GM12878 (cell line): Measurements from ENCODE around the gene KIAA1217. TPM values are rescaled to one million over a fixed set of nuclear protein-coding genes. Genes with fewer than 3 reads are reported as not detected.

Source experiments
- ATAC-seq: fragments of 200-7000 bp; cut with Tn5 transposase; 3 replicates; pipeline ENCODE4 v1.9.1; 2020; ENCODE audit warnings: mild to moderate bottlenecking, moderate library complexity
- BruUV-seq: library from RNA; stranded (reverse); fragments of 400-500 nt; replicated peaks from 2 replicates; lab custom pipeline; 2021; lab: Mats Ljungman, UMichigan
- CTCF ChIA-PET: fragments of 300-600 bp; sonication (Branson Sonifier 250); formaldehyde crosslinking; extraction: SDS; loops from one replicate; lab custom pipeline; 2021; ENCODE audit warnings: inconsistent platforms; lab: Yijun Ruan, JAX
- POLR2A ChIA-PET: fragments of 350-600 bp; formaldehyde crosslinking; extraction: SDS; loops from one replicate; lab custom pipeline; 2021; ENCODE audit warnings: inconsistent platforms; lab: Charles Lee
- RAD21 ChIA-PET: fragments of 300-600 bp; sonication (Branson Sonifier 250); formaldehyde crosslinking; loops from one replicate; lab custom pipeline; 2023; ENCODE audit warnings: antibody characterized with exemption; ENCODE audit not compliant: unreplicated experiment; lab: Charles Lee
- SMC1A ChIA-PET: fragments of 300-600 bp; sonication (Branson Sonifier 250); formaldehyde crosslinking; loops from one replicate; lab custom pipeline; 2023; ENCODE audit not compliant: unreplicated experiment, uncharacterized antibody; lab: Charles Lee
- DNase-seq: peaks from one replicate; pipeline ENCODE4 v3.0.0-alpha.2; 2011; ENCODE audit warnings: low read depth, low spot score
- FAIRE-seq: peaks from 3 replicates; lab custom pipeline; 2011; peaks lifted over from hg19 to GRCh38; lab: Jason Lieb, UNC
- H2AFZ ChIP-seq: 2 replicates; pipeline ENCODE4 v1.6.0; 2011; ENCODE audit warnings: low read depth, low read length, control low read depth; ENCODE audit not compliant: control insufficient read depth
- H3K27ac ChIP-seq: 2 replicates; pipeline ENCODE4 v1.5.1; 2011; ENCODE audit warnings: control low read depth; ENCODE audit not compliant: control insufficient read depth, insufficient read depth
- H3K27me3 ChIP-seq, 2 experiments: replicated peaks in 1 of 2; 2 replicates each; pipeline versions ENCODE4 v1.6.0 to v1.6.1; 2011; ENCODE audit warnings: low read length in 1 of 2; ENCODE audit not compliant: control insufficient read depth in 2 of 2, insufficient read depth in 2 of 2
- H3K36me3 ChIP-seq, 2 experiments: 2 replicates each; pipeline ENCODE4 v1.5.1; 2011; ENCODE audit warnings: low read length in 1 of 2; ENCODE audit not compliant: control insufficient read depth in 2 of 2, insufficient read depth in 2 of 2
- H3K4me1 ChIP-seq: 2 replicates; pipeline ENCODE4 v1.6.1; 2011; ENCODE audit warnings: mild to moderate bottlenecking, low read length, moderate library complexity, mixed read lengths; ENCODE audit not compliant: control insufficient read depth, insufficient read depth
- H3K4me2 ChIP-seq: 2 replicates; pipeline ENCODE4 v1.6.0; 2011; ENCODE audit warnings: control low read depth; ENCODE audit not compliant: control insufficient read depth, insufficient read depth
- H3K4me3 ChIP-seq: fragments of 200-600 bp; sonication (generic); 2 replicates; pipeline ENCODE4 v1.5.1; 2016
- H3K79me2 ChIP-seq: 2 replicates; pipeline ENCODE4 v1.6.0; 2011; ENCODE audit warnings: low read length; ENCODE audit not compliant: control insufficient read depth, insufficient read depth
- H3K9ac ChIP-seq: 2 replicates; pipeline ENCODE4 v1.8.0; 2011; ENCODE audit warnings: low read length, control low read depth, mixed read lengths; ENCODE audit not compliant: control insufficient read depth, insufficient read depth
- H3K9me3 ChIP-seq: replicated peaks from 3 replicates; pipeline ENCODE4 v1.5.1; 2011; ENCODE audit warnings: mild to moderate bottlenecking, low read length; ENCODE audit not compliant: control insufficient read depth, insufficient read depth
- H4K20me1 ChIP-seq: 2 replicates; pipeline ENCODE4 v1.6.0; 2011; ENCODE audit not compliant: control insufficient read depth, insufficient read depth
- WGBS: methylation state at CpG from one replicate; pipeline ENCODE4 v1.1.6; 2016; ENCODE audit warnings: low lambda C conversion rate; ENCODE audit not compliant: insufficient replicate concordance, insufficient coverage; ENCODE audit errors: missing lambda C conversion rate; 5-methylcytosine and 5-hydroxymethylcytosine counted together
- in situ Hi-C: fragments of 300-500 bp; cut with MboI; formaldehyde crosslinking; loops from 9 replicates; pipeline ENCODE4 v1.14.3; 2018; ENCODE audit warnings: mixed read lengths
- intact Hi-C: fragments of 100-400 bp; cut with micrococcal nuclease; formaldehyde crosslinking; loops from one replicate; pipeline ENCODE4 v1.14.2; 2022; ENCODE audit not compliant: unreplicated experiment
- polyA plus RNA-seq, 11 experiments: library from polyadenylated mRNA; depleted of rRNA in 4 of 11; unstranded in 6 of 11; stranded (reverse) in 5 of 11; fragments of >200 nt; fragmentation: Nextera tagmentation in 4 of 11; fragmentation: Illumina TruSeq in 1 of 11; extraction: Ambion mirVana in 4 of 11; extraction: Trizol in 1 of 11; gene quantifications; 1 replicate in 1 of 11; 2 replicates in 10 of 11; pipeline versions ENCODE4 v1.2.1 to v1.2.3, GENCODE V29; 2011 to 2016; ENCODE audit warnings: inconsistent platforms in 2 of 11, missing spikeins in 2 of 11, low read depth in 1 of 11
- total RNA-seq, 4 experiments: library from RNA; depleted of rRNA in 3 of 4; stranded (reverse); fragments of >200 nt in 3 of 4; fragmentation: Illumina TruSeq in 1 of 4; extraction: Trizol in 1 of 4; gene quantifications; 2 replicates each; pipeline versions ENCODE4 v1.2.1 to v1.2.3, GENCODE V29; 2013 to 2021
- TF ChIP-seq, protein P1 (sequence below): fragments of 450-650 bp; IDR thresholded peaks from 2 replicates; pipeline ENCODE4 v1.6.1; 2016; ENCODE audit warnings: mild to moderate bottlenecking, moderate library complexity, borderline replicate concordance

KIAA1217 gene
- total and polyA plus RNA-seq, 10 of the 15 experiments (the other 5 are each of a cell fraction or from before 2014, with no cell fraction given): 0.57 to 3.8 (median 2.1) TPM

DNA sequence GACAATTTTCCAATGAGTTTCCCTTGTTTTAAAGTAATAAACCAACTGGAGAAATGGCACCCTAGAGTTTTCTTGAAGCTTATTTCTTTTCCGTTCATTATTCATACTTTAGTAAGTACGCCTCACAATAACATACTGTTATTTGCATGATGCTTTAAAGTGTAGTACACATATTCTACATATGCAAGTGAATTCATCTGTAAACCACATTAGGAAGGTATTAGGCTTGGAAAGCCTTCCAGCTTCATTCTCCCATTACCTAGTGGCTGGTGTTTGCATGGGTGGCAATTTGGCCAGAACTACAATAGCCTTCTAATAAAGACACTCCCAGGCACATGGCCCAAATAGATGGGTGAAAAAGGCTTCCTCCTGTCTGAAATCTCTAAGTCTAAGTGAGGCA, 45.5 kb upstream of the KIAA1217 start:
- ChIA-PET RAD21 (no interaction called here), SMC1A (no interaction called here)
- FAIRE-seq (no peak), ATAC-seq (no peak)
- H3K36me3 ChIP-seq: no peaks in the 10 kb centered on the region
- no peaks in the 10 kb centered on the region for H3K4me1 ChIP-seq
- no peak overlapping the region for H3K4me2 ChIP-seq
- WGBS: 97% methylated on average over 2 of the region's 2 CpGs
- TF ChIP-seq, protein P1, sequence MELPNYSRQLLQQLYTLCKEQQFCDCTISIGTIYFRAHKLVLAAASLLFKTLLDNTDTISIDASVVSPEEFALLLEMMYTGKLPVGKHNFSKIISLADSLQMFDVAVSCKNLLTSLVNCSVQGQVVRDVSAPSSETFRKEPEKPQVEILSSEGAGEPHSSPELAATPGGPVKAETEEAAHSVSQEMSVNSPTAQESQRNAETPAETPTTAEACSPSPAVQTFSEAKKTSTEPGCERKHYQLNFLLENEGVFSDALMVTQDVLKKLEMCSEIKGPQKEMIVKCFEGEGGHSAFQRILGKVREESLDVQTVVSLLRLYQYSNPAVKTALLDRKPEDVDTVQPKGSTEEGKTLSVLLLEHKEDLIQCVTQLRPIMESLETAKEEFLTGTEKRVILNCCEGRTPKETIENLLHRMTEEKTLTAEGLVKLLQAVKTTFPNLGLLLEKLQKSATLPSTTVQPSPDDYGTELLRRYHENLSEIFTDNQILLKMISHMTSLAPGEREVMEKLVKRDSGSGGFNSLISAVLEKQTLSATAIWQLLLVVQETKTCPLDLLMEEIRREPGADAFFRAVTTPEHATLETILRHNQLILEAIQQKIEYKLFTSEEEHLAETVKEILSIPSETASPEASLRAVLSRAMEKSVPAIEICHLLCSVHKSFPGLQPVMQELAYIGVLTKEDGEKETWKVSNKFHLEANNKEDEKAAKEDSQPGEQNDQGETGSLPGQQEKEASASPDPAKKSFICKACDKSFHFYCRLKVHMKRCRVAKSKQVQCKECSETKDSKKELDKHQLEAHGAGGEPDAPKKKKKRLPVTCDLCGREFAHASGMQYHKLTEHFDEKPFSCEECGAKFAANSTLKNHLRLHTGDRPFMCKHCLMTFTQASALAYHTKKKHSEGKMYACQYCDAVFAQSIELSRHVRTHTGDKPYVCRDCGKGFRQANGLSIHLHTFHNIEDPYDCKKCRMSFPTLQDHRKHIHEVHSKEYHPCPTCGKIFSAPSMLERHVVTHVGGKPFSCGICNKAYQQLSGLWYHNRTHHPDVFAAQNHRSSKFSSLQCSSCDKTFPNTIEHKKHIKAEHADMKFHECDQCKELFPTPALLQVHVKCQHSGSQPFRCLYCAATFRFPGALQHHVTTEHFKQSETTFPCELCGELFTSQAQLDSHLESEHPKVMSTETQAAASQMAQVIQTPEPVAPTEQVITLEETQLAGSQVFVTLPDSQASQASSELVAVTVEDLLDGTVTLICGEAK: no peak
- TF ChIP-seq, all 136 proteins: peak for 0
- H3K27me3 ChIP-seq: no peaks in the 10 kb centered on the region
- no peak overlapping the region for H2AFZ ChIP-seq
- intact Hi-C loops (no loop called here), in situ Hi-C loops (no loop called here)
- H4K20me1 ChIP-seq: no peaks in the 10 kb centered on the region
- H3K27ac ChIP-seq: no peak overlapping the region
- no peak overlapping the region for H3K4me3 ChIP-seq
- no peaks in the 10 kb centered on the region for H3K9me3 ChIP-seq
- no peak overlapping the region for H3K9ac ChIP-seq
- ChIA-PET CTCF (no interaction called here), POLR2A (no interaction called here)
- no peaks in the 10 kb centered on the region for H3K79me2 ChIP-seq
- no peak for DNase-seq
- BruUV-seq: no TSS peak
